DMS153 treated with DMSO at 0.1 percent for 48 hours (cell line): ENCODE data around the gene HIPK1.
"Not testable (repeated sequence)": the region's sequence is repeated elsewhere in the genome, so short reads cannot be mapped to it uniquely, and the experiment has no call there.

ENCODE experiments used
- DNase-seq: peaks from one replicate; lab custom pipeline; 2025; ENCODE audit not compliant: unreplicated experiment; lab: John Stamatoyannopoulos, UW

The HIPK1 gene

DNA sequence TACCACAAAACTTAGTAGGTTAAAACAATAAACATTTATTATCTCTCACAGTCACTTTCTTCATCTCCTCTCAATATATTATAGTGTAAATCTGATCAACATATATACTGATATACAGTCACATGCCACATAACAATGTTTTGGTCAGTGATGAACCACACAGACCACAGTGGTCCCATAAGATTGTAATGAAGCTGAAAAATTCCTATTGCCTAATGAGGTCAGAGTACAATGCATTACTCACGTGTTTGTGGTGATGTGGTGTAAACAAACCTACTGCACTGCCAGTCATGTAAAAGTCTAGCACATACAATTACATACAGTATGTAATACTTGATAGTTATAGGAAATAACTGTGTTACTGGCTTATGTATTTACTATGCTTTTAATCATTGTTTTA lies 80.3 kb downstream of the HIPK1 start:
- DNase-seq: no peak

DNA sequence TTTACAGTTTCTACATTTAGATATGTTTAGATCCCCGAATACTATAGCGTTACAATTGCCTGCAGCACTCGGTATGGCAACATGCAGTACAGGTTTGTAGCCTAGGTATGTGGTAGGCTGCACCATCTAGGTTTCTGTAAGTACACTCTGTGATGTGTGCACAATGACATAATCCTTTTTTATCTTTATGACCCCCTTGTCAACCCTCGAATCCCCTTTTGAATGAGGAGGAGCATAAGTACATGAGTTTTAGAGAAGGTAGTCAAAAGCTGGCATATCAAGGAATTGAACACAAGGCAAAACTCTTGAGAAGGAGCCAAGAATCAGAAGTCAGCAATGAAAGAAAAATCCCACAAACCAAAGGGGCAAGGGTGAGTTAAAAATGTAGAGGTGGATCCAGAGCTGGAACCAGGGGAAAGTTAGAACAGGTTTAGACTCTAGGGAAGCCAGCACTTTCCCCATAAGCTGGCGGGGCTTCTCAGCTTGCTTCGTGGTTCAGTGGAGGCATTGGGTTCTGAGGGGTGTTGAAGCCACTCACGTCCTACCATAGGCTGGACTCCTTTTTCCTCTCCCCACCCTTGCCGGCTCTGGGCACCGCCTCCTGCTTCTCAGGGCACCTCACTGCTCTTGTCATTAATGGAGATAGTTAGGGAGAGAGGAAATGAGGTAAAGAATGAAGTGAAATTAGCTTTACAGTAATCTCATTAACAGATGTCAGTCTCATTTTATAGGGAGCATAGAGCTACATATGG lies 81.5 kb downstream of the HIPK1 start:
- DNase-seq: no peak

DNA sequence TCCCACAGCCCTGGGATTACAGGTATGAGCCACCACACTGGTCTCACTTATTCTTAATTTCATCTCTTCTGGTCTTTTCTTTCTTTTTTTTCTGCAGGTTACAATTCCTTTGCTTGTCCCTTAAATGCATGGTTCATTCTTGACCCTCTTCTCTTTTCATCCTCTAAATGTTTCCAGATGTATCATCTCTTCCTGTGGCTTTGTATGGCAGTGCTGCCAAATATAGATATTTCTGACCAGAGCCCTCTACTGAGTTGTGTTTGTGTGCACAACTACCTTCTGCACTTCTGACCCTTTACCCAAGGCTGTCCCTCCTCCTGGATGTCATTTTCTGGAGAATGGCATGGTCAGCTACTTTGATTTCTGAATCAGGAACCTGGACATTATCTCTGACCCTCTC lies 82.7 kb downstream of the HIPK1 start:
- no peak for DNase-seq

DNA sequence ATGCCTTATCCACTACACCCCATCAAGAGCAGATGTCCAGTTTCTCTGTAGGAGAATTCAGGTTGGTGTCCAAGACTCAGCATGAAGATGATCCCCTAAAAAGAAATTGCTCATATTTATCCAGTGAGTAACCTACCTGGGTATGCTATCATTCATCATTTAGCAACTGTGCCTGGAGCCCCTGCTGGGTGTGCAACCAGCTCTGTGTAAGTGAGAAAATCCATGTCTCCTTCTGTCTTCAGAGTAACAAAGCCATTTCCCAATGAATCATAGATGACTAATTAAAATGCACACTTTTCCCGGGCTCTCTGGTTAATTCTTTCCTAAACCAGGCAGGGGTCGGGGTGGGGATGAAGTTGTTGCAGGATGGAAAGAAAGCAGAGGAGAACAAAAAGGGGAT lies 86.0 kb downstream of the HIPK1 start:
- DNase-seq: no peak

DNA sequence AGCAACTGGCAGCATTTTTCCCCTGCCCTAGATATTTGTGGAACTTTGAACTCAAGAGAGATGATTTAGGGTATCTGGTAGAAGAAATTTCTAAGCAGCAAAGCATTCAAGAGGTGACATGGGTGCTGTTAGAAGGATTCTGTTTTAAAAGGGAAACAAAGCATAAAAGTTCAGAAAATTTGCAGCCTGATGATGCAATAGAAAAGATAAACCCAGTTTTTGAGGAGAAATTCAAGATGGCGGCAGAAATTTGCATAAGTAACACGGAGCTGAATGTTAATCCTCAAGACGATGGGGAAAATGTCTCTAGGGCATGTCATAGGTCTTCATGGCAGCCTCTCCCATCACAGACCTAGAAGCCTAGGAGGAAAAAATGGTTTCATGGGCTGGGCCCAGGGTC lies 90.6 kb downstream of the HIPK1 start:
- not testable (repeated sequence) for DNase-seq

DNA sequence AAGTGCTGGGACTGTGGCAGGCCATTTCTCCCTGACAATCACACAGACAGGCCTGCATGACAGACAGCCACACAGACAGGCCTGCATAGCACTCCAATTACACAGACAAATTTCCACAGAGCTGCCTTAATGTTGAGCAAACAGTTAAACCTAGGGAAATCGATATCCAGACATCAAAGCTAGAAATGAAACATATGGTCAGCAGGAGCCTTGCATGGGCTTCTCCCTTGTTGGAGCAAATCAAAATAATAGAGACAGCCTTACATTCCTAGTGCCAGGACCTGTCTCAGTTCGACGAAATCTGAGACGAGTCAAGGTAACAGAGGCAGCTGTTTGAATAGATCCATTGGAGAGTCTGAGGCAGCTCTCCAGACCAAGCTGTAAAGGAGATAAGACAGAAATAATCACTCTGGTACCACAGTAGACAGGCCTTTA lies 92.6 kb downstream of the HIPK1 start:
- DNase-seq: no peak

DNA sequence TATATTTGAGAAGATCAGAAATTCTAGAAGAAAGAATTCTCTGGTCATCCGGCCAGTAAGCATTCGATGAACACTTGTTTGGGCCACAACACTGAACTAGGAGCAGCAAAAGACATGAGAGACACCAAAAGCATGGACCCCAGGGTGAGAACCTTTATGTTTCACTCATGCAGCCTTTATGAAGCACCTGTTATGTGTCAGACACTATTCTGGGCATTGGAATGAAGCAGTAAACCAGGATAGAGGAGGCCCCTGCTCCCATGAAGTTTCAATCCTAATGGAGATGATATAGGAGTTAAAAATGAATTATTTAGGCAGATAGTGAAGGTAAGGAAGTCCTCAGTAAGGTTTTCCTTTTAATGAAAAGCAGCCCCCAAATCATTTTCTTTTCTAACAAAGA lies 93.8 kb downstream of the HIPK1 start:
- DNase-seq: no peak

DNA sequence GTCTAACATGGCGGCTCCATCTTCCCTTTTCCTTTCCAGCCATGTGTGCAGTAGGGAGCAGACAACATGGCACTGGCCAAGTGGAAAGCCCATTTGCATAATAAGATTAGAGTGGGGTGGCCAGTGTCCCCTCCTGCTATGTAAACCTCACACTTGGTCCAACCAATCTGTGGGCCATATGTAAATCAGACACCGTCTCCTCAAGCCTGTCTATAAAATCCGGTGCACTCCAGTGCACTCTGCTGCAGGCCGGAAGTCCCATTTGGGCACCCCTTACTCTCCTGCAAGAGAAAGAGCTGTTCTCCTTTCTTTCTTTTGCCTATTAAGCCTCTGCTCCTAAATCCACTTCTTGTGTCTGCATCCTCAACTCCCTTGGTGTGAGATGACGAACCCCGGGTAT lies 94.3 kb downstream of the HIPK1 start:
- DNase-seq: no peak

DNA sequence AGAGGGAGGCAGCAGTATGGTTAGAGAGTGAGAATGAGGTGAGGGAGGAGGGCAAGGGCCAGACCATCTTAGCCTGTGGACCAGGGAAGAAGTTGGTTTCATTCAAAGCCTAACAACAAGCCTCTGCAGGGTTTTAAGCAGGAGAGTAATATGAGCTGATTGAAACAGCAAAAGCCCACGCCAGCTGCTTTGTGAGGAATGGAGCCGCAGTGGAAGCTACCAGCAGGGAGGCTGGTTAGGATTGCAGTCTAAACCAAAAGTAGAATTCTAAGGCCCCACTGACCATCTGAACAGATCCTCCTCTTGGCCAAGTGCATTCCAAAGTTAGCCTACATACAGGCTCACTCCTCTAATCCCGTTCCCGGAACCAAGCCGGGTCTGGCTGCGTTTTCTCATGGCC lies 94.9 kb downstream of the HIPK1 start:
- DNase-seq: no peak

DNA sequence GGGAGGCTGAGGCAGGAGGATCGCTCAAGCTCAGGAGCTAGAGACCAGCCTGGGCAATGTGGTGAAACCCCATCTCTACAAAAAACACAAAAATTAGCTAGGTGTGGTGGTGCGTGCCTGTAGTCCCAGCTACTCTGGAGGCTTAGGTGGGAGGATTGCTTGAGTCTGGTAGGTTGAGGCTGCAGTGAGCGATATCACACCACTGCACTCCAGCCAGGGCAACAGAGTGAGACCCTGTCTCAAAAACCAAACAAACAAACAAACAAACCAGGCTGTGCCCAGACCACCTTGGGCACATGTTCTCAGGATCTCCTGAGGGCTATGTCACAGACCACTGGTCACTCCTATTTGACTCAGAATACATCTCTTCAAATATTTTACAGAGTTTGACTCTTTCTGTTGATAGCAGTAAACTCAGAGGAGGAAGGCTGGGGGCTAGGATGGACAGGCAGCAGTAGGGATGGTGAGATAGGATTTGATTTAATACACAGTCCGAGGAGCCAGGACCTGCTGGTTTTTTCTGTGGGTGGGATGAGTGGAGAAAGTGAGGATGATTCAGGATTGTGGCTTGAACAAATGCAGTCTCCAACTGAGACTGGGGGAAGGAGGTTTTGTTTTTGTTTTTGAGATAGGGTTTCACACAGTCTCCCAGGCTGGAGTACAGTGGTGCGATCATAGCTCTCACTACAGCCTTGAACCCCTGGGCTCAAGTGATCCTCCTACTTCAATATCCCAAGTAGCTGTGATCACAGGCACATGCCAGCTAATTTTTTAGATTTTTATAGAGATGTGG lies 96.7 kb downstream of the HIPK1 start:
- no peak for DNase-seq

DNA sequence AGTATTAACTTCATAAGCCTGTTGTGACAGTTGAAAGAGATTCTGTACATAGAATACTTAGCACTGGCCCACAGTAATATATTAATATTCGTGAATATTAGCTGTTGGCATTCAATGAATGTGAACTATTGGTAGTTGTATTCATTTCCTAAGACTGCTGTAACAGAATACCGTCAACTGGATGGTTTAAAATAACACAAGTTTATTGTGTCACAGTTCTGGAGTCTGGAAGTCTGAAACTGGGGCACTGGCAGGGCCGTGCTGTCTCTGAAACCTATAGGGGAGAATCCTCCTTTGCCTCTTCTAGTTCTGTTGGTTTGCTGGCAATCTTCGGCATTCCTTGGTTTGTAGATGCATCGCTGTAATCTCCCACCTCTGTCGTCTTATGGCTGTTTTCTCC lies 97.7 kb downstream of the HIPK1 start:
- no peak for DNase-seq
